PFSK-1 (cell line): ENCODE results near the gene SEMA3C.

Source experiments
- FOXP2 ChIP-seq: optimal IDR thresholded peaks from 2 replicates; pipeline ENCODE3; 2011; ENCODE audit warnings: borderline replicate concordance, control low read depth, inconsistent platforms; ENCODE audit not compliant: insufficient read depth; ENCODE audit errors: extremely low read length, extremely low read depth
- POLR2AphosphoS5 ChIP-seq: IDR thresholded peaks from 2 replicates; pipeline ENCODE4 v1.6.1; 2012; ENCODE audit warnings: low read depth, mild to moderate bottlenecking, control low read depth, low read length, moderate library complexity
- REST ChIP-seq, 2 experiments: IDR thresholded peaks; 2 replicates each; pipeline versions ENCODE4 v1.6.1 to v1.8.0; 2011 to 2012; ENCODE audit warnings: low read depth in 2 of 2, low read length in 2 of 2, control low read depth in 1 of 2, inconsistent platforms in 1 of 2, mild to moderate bottlenecking in 1 of 2, moderate library complexity in 1 of 2; ENCODE audit not compliant: insufficient read depth in 1 of 2
- SIN3A ChIP-seq: IDR thresholded peaks from 2 replicates; pipeline ENCODE4 v1.6.1; 2012; ENCODE audit warnings: mild to moderate bottlenecking, low read length, moderate library complexity, borderline replicate concordance; ENCODE audit not compliant: insufficient read depth
- TAF1 ChIP-seq: IDR thresholded peaks from 2 replicates; pipeline ENCODE4 v1.6.1; 2012; ENCODE audit warnings: low read length, control low read depth, borderline replicate concordance; ENCODE audit not compliant: insufficient read depth

Gene SEMA3C

GRCh38 chr7:80946858-80947257 lies 28.0 kb upstream of the SEMA3C start:
- TF ChIP-seq FOXP2 (no peak), REST (IDR thresholded peaks at IDR 0.05; ENCODE audit: insufficient read depth in 1 of 2, low read depth in 2 of 2, low read length in 2 of 2) (no peak), POLR2AphosphoS5 (no peak), TAF1 (no peak)

GRCh38 chr7:80945976-80946375 lies 27.1 kb upstream of the SEMA3C start:
- no peak for TF ChIP-seq FOXP2
- no peak for TF ChIP-seq SIN3A
- no peak for TF ChIP-seq TAF1
- TF ChIP-seq POLR2AphosphoS5, result no peak
- no peak for TF ChIP-seq REST (IDR thresholded peaks at IDR 0.05; ENCODE audit: insufficient read depth in 1 of 2, low read depth in 2 of 2, low read length in 2 of 2)

GRCh38 chr7:80943342-80943741 lies 24.5 kb upstream of the SEMA3C start:
- TF ChIP-seq POLR2AphosphoS5 (no peak), TAF1 (no peak), REST (IDR thresholded peaks at IDR 0.05; ENCODE audit: insufficient read depth in 1 of 2, low read depth in 2 of 2, low read length in 2 of 2) (no peak), FOXP2 (no peak), SIN3A (no peak)

GRCh38 chr7:80942261-80943041 lies 23.6 kb upstream of the SEMA3C start:
- TF ChIP-seq FOXP2 (no peak), REST (IDR thresholded peaks at IDR 0.05; ENCODE audit: insufficient read depth in 1 of 2, low read depth in 2 of 2, low read length in 2 of 2) (no peak), POLR2AphosphoS5 (no peak), SIN3A (no peak), TAF1 (no peak)
